H1 (cell line): ENCODE measurements around the gene LONRF2. TPM values are rescaled to one million over a fixed set of nuclear protein-coding genes. Genes with fewer than 3 reads are reported as not detected.

Source experiments
- ATF3 ChIP-seq: IDR thresholded peaks from 2 replicates; pipeline ENCODE4 v1.6.1; 2011; ENCODE audit warnings: low read depth, mild to moderate bottlenecking, low read length; ENCODE audit not compliant: insufficient read depth
- CHD7 ChIP-seq: fragments of 300-600 bp; sonication (generic); IDR thresholded peaks from 2 replicates; pipeline ENCODE4 v1.7.1; 2012; ENCODE audit warnings: low read length, moderate library complexity, mild to moderate bottlenecking, inconsistent platforms; ENCODE audit not compliant: insufficient replicate concordance
- RAD21 ChIP-seq, 2 experiments: IDR thresholded peaks in 1 of 2; conservative IDR thresholded peaks in 1 of 2; 2 replicates each; pipeline ENCODE4 v1.6.1; 2011; ENCODE audit warnings: low read depth in 2 of 2, low read length in 2 of 2, improper control_type of control experiment in 1 of 2, inconsistent platforms in 1 of 2, mild to moderate bottlenecking in 1 of 2, moderate library complexity in 1 of 2
- TAF7 ChIP-seq: optimal IDR thresholded peaks from 2 replicates; pipeline ENCODE3; 2011; ENCODE audit warnings: low read depth, mild to moderate bottlenecking, inconsistent platforms, low read length, moderate library complexity, borderline replicate concordance
- polyA plus RNA-seq, 7 experiments: library from polyadenylated mRNA; depleted of rRNA in 3 of 7; stranded (reverse) in 5 of 7; unstranded in 2 of 7; fragments of >200 nt in 5 of 7; fragments of 200-250 nt in 2 of 7; gene quantifications; 1 replicate in 5 of 7; 2 replicates in 1 of 7; 4 replicates in 1 of 7; pipeline versions ENCODE4 v1.2.1 to v1.2.3, GENCODE V29; 2011 to 2013; ENCODE audit warnings: missing spikeins in 2 of 7, mixed read lengths in 2 of 7
- total RNA-seq: library from RNA; stranded (reverse); fragmentation: NEBNext Ultra II Directional; extraction: Animal tissue kit (Norgen Biotek cat#: 25700); gene quantifications from 2 replicates; pipeline ENCODE4 v1.2.1, GENCODE V29; 2021

The LONRF2 gene
- total and polyA plus RNA-seq, 2 of the 8 experiments (the other 6 are each of a cell fraction or from before 2014, with no cell fraction given): 0.24 to 0.74 TPM

- TF ChIP-seq CHD7 (no peak), RAD21 (IDR thresholded peaks at IDR 0.05 in 1 of 2, conservative IDR thresholded peaks at IDR 0.05 in 1 of 2; ENCODE audit: low read depth in 2 of 2, low read length in 2 of 2) (no peak), ATF3 (no peak), TAF7 (no peak)
- TF ChIP-seq, all 59 proteins: peak for 0
Measured at GRCh38 chr2:100334929-100335328, 12.6 kb upstream of the LONRF2 start (continued).
